Measurements from ENCODE around the gene ITGB7. TPM values are rescaled to one million over a fixed set of nuclear protein-coding genes. Genes with fewer than 3 reads are reported as not detected.

ITGB7 gene
- 0.35 to 0.95 TPM (median 0.41 TPM) in 5 replicates for total RNA-seq (2022; extraction: Qiagen RNA extraction; ENCODE audit: low read depth)

DNA sequence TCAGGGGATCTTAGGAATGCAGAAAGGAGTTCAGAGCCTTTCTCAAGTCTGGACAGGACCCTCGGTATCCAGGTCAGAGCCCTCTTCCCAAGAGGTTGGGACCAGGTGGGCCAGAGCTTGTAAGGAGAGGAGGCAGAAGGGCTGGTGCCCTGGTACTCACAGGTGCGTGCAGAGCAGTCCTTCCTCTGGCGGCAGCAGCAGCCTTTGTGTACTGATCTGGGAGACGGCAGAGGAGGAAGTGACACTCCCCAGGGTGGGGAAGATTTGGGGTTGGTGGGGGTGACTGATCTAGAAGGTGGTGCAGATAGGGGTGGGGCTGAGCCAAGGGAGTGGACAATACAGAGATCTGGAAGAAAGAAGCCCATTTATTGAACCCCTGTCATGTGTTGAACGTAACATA is at the start of gene ITGB7:
ITGB7 (minus strand) TSS at position 210 of the 400 bp plus-strand sequence. CDS start 6,808 bp downstream, outside the sequence.

DNA sequence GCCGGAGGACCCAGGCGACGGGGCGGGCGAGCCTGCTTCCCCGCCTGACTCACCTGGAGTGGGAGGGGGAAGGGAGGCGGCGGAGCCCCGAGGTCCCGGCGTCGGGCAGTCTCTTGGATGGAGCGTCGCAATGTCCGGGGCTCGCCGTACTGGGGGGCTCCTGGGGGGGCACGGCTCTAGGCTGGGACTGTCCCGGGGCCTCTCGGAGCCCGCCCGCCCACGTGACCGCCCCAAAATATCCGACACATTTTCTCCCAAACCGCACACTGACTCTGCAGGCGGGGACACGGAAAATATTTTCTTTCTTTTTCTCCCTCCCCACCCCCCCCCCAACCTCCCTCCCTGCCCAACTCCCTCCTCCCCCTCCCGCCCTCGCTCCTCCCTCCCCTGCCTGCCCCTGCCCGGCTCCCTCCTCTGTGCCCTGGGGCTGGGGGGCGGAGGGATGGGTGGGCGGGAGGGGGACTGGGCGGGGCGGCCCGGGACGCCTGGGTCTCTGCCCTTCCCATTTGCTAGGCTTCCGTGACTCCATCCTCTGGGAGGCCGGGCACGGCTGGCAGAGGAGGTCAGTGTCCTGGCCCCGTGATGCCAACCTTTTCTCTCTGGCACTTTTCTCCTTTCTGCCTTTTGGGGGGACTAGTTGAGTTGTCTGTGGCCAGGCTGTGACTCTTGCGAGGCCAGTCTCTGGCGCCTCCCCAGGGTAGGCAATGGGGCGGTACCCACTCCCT is 25.0 kb upstream of the ITGB7 start, which contains the start of gene RARG:
RARG (minus strand) TSS at position 289 of the 725 bp plus-strand sequence. CDS start 4,664 bp downstream, outside the sequence.

GRCh38 chr12:53180220-53180930 is 26.7 kb downstream of the ITGB7 start, which contains the start of the genes CSAD and ZNF740:
CSAD (minus strand) TSS chr12:53180925; CDS start chr12:53173470, 7,455 bp downstream.
ZNF740 (plus strand) TSS chr12:53180722; CDS start chr12:53181984, 1,262 bp downstream.

Other genes starting within 250 kb of the ITGB7 start
- gene EIF4B, start 200.8 kb downstream of the ITGB7 start, total RNA-seq (2022; extraction: Qiagen RNA extraction; ENCODE audit: low read depth): 266 to 393 TPM (median 311 TPM) in 5 replicates
- 26.9 to 52.9 TPM (median 44.2 TPM) in 5 replicates for gene TNS2, start 157.2 kb downstream of the ITGB7 start, total RNA-seq (2022; extraction: Qiagen RNA extraction; ENCODE audit: low read depth)
- gene SPRYD3, start 127.9 kb downstream of the ITGB7 start, total RNA-seq (2022; extraction: Qiagen RNA extraction; ENCODE audit: low read depth): 25.6 to 40.9 TPM (median 38.3 TPM) in 5 replicates
- 122 to 254 TPM (median 227 TPM) in 5 replicates for gene IGFBP6, start 109.6 kb downstream of the ITGB7 start, total RNA-seq (2022; extraction: Qiagen RNA extraction; ENCODE audit: low read depth)
- 0.14 to 0.75 TPM (median 0.23 TPM) in 5 replicates for gene SOAT2, start 103.8 kb downstream of the ITGB7 start, total RNA-seq (2022; extraction: Qiagen RNA extraction; ENCODE audit: low read depth)
- gene ZNF740, start 26.5 kb downstream of the ITGB7 start, total RNA-seq (2022; extraction: Qiagen RNA extraction; ENCODE audit: low read depth): 14.2 to 19.0 TPM (median 15.8 TPM) in 5 replicates
- 3.1 to 10.9 TPM (median 7.6 TPM) in 5 replicates for gene CSAD, start 26.3 kb downstream of the ITGB7 start, total RNA-seq (2022; extraction: Qiagen RNA extraction; ENCODE audit: low read depth)
- 19.7 to 30.7 TPM (median 29.4 TPM) in 5 replicates for gene RARG, start 25.0 kb upstream of the ITGB7 start, total RNA-seq (2022; extraction: Qiagen RNA extraction; ENCODE audit: low read depth)
- gene ESPL1, start 61.0 kb upstream of the ITGB7 start, total RNA-seq (2022; extraction: Qiagen RNA extraction; ENCODE audit: low read depth): 10.5 to 24.6 TPM (median 22.1 TPM) in 5 replicates
- 459 to 605 TPM (median 496 TPM) in 5 replicates for gene PFDN5, start 88.3 kb upstream of the ITGB7 start, total RNA-seq (2022; extraction: Qiagen RNA extraction; ENCODE audit: low read depth)
- 66.3 to 92.7 TPM (median 86.6 TPM) in 5 replicates for gene MYG1, start 92.4 kb upstream of the ITGB7 start, total RNA-seq (2022; extraction: Qiagen RNA extraction; ENCODE audit: low read depth)
- 66.2 to 81.3 TPM (median 77.4 TPM) in 5 replicates for gene AAAS, start 114.4 kb upstream of the ITGB7 start, total RNA-seq (2022; extraction: Qiagen RNA extraction; ENCODE audit: low read depth)
- gene SP7, start 129.1 kb upstream of the ITGB7 start, total RNA-seq (2022; extraction: Qiagen RNA extraction; ENCODE audit: low read depth): not detected in 5 replicates
- 16.9 to 28.2 TPM (median 22.8 TPM) in 5 replicates for gene SP1, start 172.9 kb upstream of the ITGB7 start, total RNA-seq (2022; extraction: Qiagen RNA extraction; ENCODE audit: low read depth)
- gene AMHR2, start 216.6 kb upstream of the ITGB7 start, total RNA-seq (2022; extraction: Qiagen RNA extraction; ENCODE audit: low read depth): 0.88 to 2.1 TPM (median 1.3 TPM) in 5 replicates
- gene PRR13, start 234.5 kb upstream of the ITGB7 start, total RNA-seq (2022; extraction: Qiagen RNA extraction; ENCODE audit: low read depth): 282 to 366 TPM (median 357 TPM) in 5 replicates
- gene PCBP2, start 244.9 kb upstream of the ITGB7 start, total RNA-seq (2022; extraction: Qiagen RNA extraction; ENCODE audit: low read depth): 612 to 699 TPM (median 657 TPM) in 5 replicates